Esophagus squamous epithelium (tissue), 5 donors: ENCODE measurements around the gene FOXRED2. TPM values are rescaled to one million over a fixed set of nuclear protein-coding genes. Genes with fewer than 3 reads are reported as not detected.

ENCODE experiments used
- DNase-seq: peaks from one replicate; lab custom pipeline; 2025; lab: John Stamatoyannopoulos, UW
- H3K27ac ChIP-seq, 4 donors: fragments of 200-600 bp; sonication (generic); one replicate each; pipeline ENCODE4 v1.5.1; 2016 to 2019; ENCODE audit warnings: mild to moderate bottlenecking in 1 of 4
- H3K27me3 ChIP-seq, 4 donors: fragments of 200-600 bp; sonication (generic); 1 replicate in 3 of 4; 2 replicates in 1 of 4; pipeline versions ENCODE4 v1.5.1 to v1.6.0; 2017 to 2021; ENCODE audit warnings: antibody characterized with exemption in 1 of 4
- H3K36me3 ChIP-seq, 3 donors: fragments of 200-600 bp; sonication (generic); one replicate each; pipeline ENCODE4 v1.5.1; 2016 to 2019
- H3K4me1 ChIP-seq, 3 donors: fragments of 200-600 bp; sonication (generic); one replicate each; pipeline ENCODE4 v1.5.1; 2017 to 2019
- H3K4me3 ChIP-seq, 4 donors: fragments of 200-600 bp; sonication (generic); 1 replicate in 3 of 4; 2 replicates in 1 of 4; pipeline ENCODE4 v1.5.1; 2016 to 2019; ENCODE audit warnings: mild to moderate bottlenecking in 2 of 4, moderate library complexity in 1 of 4
- H3K9me3 ChIP-seq, 3 donors: fragments of 200-600 bp; sonication (generic); one replicate each; pipeline ENCODE4 v1.5.1; 2016 to 2019
- POLR2A ChIP-seq, 4 donors: fragments of 450-650 bp; IDR thresholded peaks; one replicate each; pipeline ENCODE4 v1.6.1; 2017; ENCODE audit warnings: antibody characterized with exemption in 4 of 4, mild to moderate bottlenecking in 4 of 4, moderate library complexity in 3 of 4
- WGBS, 2 donors: methylation state at CpG; one replicate each; pipeline ENCODE4 v1.1.5; 2018; 5-methylcytosine and 5-hydroxymethylcytosine counted together
- intact Hi-C: fragments of 100-400 bp; cut with DNase I; formaldehyde crosslinking; loops from one replicate; pipeline ENCODE4 v1.15.0; 2022
- total RNA-seq, 4 donors: library from RNA; depleted of rRNA; stranded (reverse); fragments of >200 nt; gene quantifications; one replicate each; pipeline ENCODE4 v1.1.0, GENCODE V29; 2016
- TF ChIP-seq, protein P1 (sequence below), 6 experiments: fragments of 450-650 bp in 4 of 6; fragments of 200-600 bp in 2 of 6; sonication (generic) in 2 of 6; IDR thresholded peaks; one replicate each; pipeline ENCODE4 v1.5.1; 2016 to 2019; ENCODE audit warnings: antibody characterized with exemption in 6 of 6, mild to moderate bottlenecking in 4 of 6, moderate library complexity in 4 of 6
- donor health status: DM: yes; HTN: yes; CAD: no.

Gene FOXRED2
- total RNA-seq, 4 donors from 2014 or later = 3.8 to 21.0 (median 7.6) TPM

DNA sequence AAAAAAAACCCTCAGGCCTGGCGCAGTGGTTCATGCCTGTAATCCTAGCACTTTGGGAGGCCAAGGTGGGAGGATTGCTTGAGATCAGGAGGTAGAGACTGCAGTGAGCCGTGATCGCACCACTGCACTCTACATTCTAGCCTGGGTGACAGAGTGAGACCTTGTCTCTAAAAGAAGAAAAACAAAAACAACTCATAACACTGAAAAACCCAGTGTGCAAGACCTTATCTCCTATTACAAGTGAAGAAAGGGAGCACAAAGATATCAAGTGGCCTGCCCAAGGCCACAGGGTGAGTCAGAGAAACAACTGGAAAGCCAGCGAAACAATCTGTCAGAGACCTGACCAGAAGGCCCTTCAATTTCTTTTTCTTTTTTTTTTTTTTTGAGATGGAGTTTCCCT is 27.9 kb downstream of the FOXRED2 start:
- peaks cover 15 to 36% (median 16%) of the 10 kb centered on the region in 3 donors for H3K4me1 ChIP-seq
- H3K27me3 ChIP-seq = no peaks in the 10 kb centered on the region
- H3K4me3 ChIP-seq = no peak overlapping the region
- DNase-seq = no peak
- intact Hi-C loops = no loop called here
- H3K9me3 ChIP-seq = no peaks in the 10 kb centered on the region
- no peak overlapping the region for H3K27ac ChIP-seq
- H3K36me3 ChIP-seq = peaks cover 13 to 62% (median 46%) of the 10 kb centered on the region in 3 donors
- WGBS, 2 donors = 96 to 97% methylated on average over 4 of the region's 4 CpGs
- TF ChIP-seq, protein P1, sequence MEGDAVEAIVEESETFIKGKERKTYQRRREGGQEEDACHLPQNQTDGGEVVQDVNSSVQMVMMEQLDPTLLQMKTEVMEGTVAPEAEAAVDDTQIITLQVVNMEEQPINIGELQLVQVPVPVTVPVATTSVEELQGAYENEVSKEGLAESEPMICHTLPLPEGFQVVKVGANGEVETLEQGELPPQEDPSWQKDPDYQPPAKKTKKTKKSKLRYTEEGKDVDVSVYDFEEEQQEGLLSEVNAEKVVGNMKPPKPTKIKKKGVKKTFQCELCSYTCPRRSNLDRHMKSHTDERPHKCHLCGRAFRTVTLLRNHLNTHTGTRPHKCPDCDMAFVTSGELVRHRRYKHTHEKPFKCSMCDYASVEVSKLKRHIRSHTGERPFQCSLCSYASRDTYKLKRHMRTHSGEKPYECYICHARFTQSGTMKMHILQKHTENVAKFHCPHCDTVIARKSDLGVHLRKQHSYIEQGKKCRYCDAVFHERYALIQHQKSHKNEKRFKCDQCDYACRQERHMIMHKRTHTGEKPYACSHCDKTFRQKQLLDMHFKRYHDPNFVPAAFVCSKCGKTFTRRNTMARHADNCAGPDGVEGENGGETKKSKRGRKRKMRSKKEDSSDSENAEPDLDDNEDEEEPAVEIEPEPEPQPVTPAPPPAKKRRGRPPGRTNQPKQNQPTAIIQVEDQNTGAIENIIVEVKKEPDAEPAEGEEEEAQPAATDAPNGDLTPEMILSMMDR (IDR thresholded peaks at IDR 0.05) = no peak
- no peak for TF ChIP-seq POLR2A (IDR thresholded peaks at IDR 0.05)

DNA sequence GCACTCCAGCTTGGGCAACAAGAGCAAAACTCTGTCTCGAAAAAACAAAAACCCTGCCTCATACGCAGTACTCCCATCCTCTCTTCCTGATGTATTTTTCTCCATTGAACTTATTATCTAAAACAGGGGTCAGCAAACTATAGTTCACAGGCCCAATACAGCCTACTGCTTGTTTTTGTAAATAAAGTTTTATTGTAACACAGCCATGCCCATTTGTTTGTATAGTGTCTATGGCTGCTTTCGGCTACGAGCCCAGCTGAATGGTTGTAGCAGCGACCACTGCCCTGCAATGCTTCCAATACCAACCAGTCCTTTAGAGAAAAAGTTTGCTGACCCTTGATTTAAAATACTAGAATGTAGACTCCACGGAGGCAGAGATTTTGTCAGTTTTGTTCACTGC is 31.5 kb downstream of the FOXRED2 start:
- no peak for DNase-seq
- Histone ChIP-seq H3K4me3 (no peak overlapping the region), H3K27me3 (no peaks in the 10 kb centered on the region), H3K27ac (peak overlapping the region in 1 of 4 donors; percentile 88), H3K9me3 (no peaks in the 10 kb centered on the region), H3K36me3 (peaks cover 13 to 94% (median 52%) of the 10 kb centered on the region in 3 donors), H3K4me1 (peaks cover 5 to 42% (median 13%) of the 10 kb centered on the region in 3 donors)
- WGBS, 2 donors = 96% methylated on average over 6 of the region's 6 CpGs
- TF ChIP-seq, protein P1 (IDR thresholded peaks at IDR 0.05) = no peak
- TF ChIP-seq POLR2A (IDR thresholded peaks at IDR 0.05) = no peak
- intact Hi-C loops = no loop called here

DNA sequence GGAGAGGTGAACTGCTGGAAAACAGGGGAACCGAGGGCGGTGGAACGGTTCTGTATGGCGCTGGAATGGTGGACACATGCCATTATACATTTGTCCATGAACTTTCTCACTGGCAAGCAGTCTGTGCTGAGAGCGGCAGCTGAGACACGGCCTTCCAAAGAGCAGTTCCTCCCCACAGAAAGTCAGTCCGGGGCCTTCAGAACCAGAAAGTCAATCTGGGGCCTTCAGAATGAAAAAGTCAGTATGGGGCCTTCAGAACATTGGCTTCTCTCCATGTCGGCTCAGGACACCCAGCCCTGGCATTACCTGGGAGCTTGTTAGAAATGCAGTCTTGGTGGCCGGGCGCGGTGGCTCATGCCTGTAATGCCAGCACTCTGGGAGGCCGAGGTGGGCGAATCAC is 34.2 kb downstream of the FOXRED2 start:
- Histone ChIP-seq H3K4me1 (peaks cover 11 to 56% (median 22%) of the 10 kb centered on the region in 3 donors), H3K36me3 (peaks cover 6 to 82% (median 32%) of the 10 kb centered on the region in 3 donors), H3K27ac (peak overlapping the region; percentile 61 to 88 (median 86)), H3K9me3 (no peaks in the 10 kb centered on the region), H3K4me3 (no peak overlapping the region), H3K27me3 (no peaks in the 10 kb centered on the region)
- TF ChIP-seq POLR2A (IDR thresholded peaks at IDR 0.05) = no peak
- TF ChIP-seq, protein P1 (IDR thresholded peaks at IDR 0.05) = no peak
- WGBS, 2 donors = 63 to 81% methylated on average over 7 to 12 of the region's 13 CpGs
- DNase-seq = no peak
- intact Hi-C loops = loop anchor here (5.0 kb wide), 1 partner anchor 165 kb away; no protein-coding TSS in a partner anchor

DNA sequence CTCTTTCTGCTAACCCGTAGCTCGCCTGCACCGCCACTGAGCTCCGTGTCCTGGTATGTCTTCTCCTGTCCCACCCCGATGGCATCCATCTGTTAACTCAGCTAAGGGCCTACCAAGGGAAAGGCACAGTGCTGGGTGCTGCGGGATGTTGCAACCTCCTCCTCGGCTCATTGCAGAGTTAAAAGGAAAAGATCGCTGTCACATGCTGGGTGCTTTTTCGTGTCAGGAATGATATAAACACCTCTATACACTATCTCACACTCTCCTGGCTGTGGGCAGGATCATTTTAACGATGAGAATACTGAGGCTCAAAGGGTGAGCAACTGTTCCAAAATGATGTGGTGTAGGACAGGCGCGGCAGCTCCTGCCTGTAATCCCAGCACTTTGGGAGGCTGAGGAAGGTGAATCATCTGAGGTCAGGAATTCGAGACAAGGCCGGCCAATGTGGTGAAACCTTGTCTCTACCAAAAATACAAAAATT is 35.5 kb downstream of the FOXRED2 start:
- TF ChIP-seq, protein P1 (IDR thresholded peaks at IDR 0.05) = no peak
- no peak for TF ChIP-seq POLR2A (IDR thresholded peaks at IDR 0.05)
- Histone ChIP-seq H3K4me3 (peak overlapping the region in 3 of 4 donors; percentile 3 to 18 (median 8)), H3K27ac (peak overlapping the region; percentile 61 to 88 (median 86)), H3K4me1 (peaks cover 11 to 69% (median 25%) of the 10 kb centered on the region in 3 donors), H3K9me3 (no peaks in the 10 kb centered on the region), H3K27me3 (no peaks in the 10 kb centered on the region), H3K36me3 (peaks cover 6 to 82% (median 24%) of the 10 kb centered on the region in 3 donors)
- WGBS, 2 donors = 51 to 63% methylated on average over 5 to 14 of the region's 14 CpGs
- intact Hi-C loops = loop anchor here (5.0 kb wide), 1 partner anchor 164 kb away; no protein-coding TSS in a partner anchor
- DNase-seq = no peak

DNA sequence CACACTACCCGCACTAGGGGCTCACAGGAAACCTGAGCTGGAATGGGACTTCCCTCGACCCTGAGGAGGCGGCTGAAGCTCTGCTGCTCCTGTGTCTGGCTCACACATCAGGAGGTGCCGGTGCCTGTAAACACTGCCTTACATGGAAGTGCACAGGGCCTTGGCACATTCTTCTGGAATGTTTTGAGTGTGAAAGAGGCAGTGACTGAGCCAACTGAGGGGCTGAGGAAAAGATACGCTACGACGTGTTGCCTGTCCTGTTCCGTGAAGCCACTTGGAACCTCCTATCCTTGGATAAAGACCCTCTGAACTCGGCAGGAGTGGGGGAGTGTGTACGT is 35.9 kb downstream of the FOXRED2 start:
- 30 to 53% methylated on average over 10 of the region's 10 CpGs for WGBS, 2 donors
- no peak for TF ChIP-seq POLR2A (IDR thresholded peaks at IDR 0.05)
- TF ChIP-seq, protein P1 (IDR thresholded peaks at IDR 0.05) = no peak
- Histone ChIP-seq H3K9me3 (no peaks in the 10 kb centered on the region), H3K36me3 (peaks cover 6 to 78% (median 20%) of the 10 kb centered on the region in 3 donors), H3K4me3 (peak overlapping the region in 3 of 4 donors; percentile 3 to 18 (median 8)), H3K4me1 (peaks cover 13 to 73% (median 25%) of the 10 kb centered on the region in 3 donors), H3K27me3 (no peaks in the 10 kb centered on the region), H3K27ac (peak overlapping the region; percentile 61 to 88 (median 86))
- DNase-seq = no peak
- intact Hi-C loops = loop anchor here (5.0 kb wide), 1 partner anchor 164 kb away; no protein-coding TSS in a partner anchor
